Sigmoid colon (tissue), 4 donors: ENCODE results near the gene SUPT5H.

Source experiments
- EP300 ChIP-seq, 4 donors: sonication (generic); formaldehyde crosslinking; IDR thresholded peaks; one replicate each; pipeline ENCODE4 v1.6.1; 2017; ENCODE audit warnings: antibody characterized with exemption in 4 of 4
- POLR2A ChIP-seq, 2 donors: fragments of 450-650 bp; IDR thresholded peaks; one replicate each; pipeline ENCODE4 v1.6.1; 2016; ENCODE audit warnings: antibody characterized with exemption in 2 of 2, mild to moderate bottlenecking in 2 of 2, moderate library complexity in 2 of 2
- TF ChIP-seq, protein P1 (sequence below), 4 experiments: fragments of 450-650 bp in 3 of 4; fragments of 200-600 bp in 1 of 4; IDR thresholded peaks; one replicate each; pipeline ENCODE4 v1.5.1; 2016 to 2019; ENCODE audit warnings: antibody characterized with exemption in 4 of 4, mild to moderate bottlenecking in 3 of 4, moderate library complexity in 2 of 4

GRCh38 chr19:39417463-39418181 lies 27.8 kb upstream of the SUPT5H start:
- TF ChIP-seq, protein P1, sequence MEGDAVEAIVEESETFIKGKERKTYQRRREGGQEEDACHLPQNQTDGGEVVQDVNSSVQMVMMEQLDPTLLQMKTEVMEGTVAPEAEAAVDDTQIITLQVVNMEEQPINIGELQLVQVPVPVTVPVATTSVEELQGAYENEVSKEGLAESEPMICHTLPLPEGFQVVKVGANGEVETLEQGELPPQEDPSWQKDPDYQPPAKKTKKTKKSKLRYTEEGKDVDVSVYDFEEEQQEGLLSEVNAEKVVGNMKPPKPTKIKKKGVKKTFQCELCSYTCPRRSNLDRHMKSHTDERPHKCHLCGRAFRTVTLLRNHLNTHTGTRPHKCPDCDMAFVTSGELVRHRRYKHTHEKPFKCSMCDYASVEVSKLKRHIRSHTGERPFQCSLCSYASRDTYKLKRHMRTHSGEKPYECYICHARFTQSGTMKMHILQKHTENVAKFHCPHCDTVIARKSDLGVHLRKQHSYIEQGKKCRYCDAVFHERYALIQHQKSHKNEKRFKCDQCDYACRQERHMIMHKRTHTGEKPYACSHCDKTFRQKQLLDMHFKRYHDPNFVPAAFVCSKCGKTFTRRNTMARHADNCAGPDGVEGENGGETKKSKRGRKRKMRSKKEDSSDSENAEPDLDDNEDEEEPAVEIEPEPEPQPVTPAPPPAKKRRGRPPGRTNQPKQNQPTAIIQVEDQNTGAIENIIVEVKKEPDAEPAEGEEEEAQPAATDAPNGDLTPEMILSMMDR (IDR thresholded peaks at IDR 0.05): no peak
- TF ChIP-seq POLR2A (IDR thresholded peaks at IDR 0.05) (no peak), EP300 (IDR thresholded peaks at IDR 0.05) (no peak)
